OCI-LY7 (cell line): ENCODE data around the gene SLC6A19. TPM values are rescaled to one million over a fixed set of nuclear protein-coding genes. Genes with fewer than 3 reads are reported as not detected.

Experiments used
- BruUV-seq: library from RNA; stranded (reverse); fragments of 400-500 nt; replicated peaks from 2 replicates; lab custom pipeline; 2021; lab: Mats Ljungman, UMichigan
- CTCF ChIA-PET: fragments of 300-600 bp; sonication (Branson Sonifier 250); formaldehyde crosslinking; loops from one replicate; lab custom pipeline; 2022; ENCODE audit warnings: antibody characterized with exemption; ENCODE audit not compliant: unreplicated experiment; lab: Charles Lee
- POLR2A ChIA-PET: fragments of 300-600 bp; sonication (Branson Sonifier 250); formaldehyde crosslinking; loops from one replicate; lab custom pipeline; 2022; ENCODE audit warnings: antibody characterized with exemption; lab: Charles Lee
- DNase-seq: peaks from one replicate; pipeline ENCODE4 v3.0.0-alpha.2; 2015; ENCODE audit warnings: low spot score
- H2AFZ ChIP-seq: fragments of 200-600 bp; sonication (generic), shearing (Covaris generic); 2 replicates; pipeline ENCODE4 v1.6.1; 2014; ENCODE audit warnings: mild to moderate bottlenecking, antibody characterized with exemption, low read length, moderate library complexity
- H3K27ac ChIP-seq: fragments of 200-600 bp; sonication (generic); 2 replicates; pipeline ENCODE4 v1.5.1; 2014; ENCODE audit warnings: mixed run types, low read depth, mild to moderate bottlenecking, moderate library complexity, low read length, inconsistent platforms; ENCODE audit not compliant: poor library complexity, severe bottlenecking
- H3K36me3 ChIP-seq: fragments of 200-600 bp; sonication (generic); 2 replicates; pipeline ENCODE4 v1.6.1; 2014; ENCODE audit warnings: mild to moderate bottlenecking, antibody characterized with exemption, low read length, moderate library complexity, mixed read lengths; ENCODE audit not compliant: insufficient read depth
- H3K4me1 ChIP-seq: fragments of 200-600 bp; sonication (generic); 2 replicates; pipeline ENCODE4 v1.5.1; 2014; ENCODE audit warnings: mild to moderate bottlenecking, low read length; ENCODE audit not compliant: insufficient read depth, poor library complexity, severe bottlenecking
- H3K4me2 ChIP-seq: fragments of 200-600 bp; sonication (generic); 2 replicates; pipeline ENCODE4 v1.6.1; 2014; ENCODE audit warnings: mild to moderate bottlenecking, low read length
- H3K4me3 ChIP-seq: fragments of 200-600 bp; sonication (generic); 2 replicates; pipeline ENCODE4 v1.5.1; 2014; ENCODE audit warnings: mild to moderate bottlenecking, low read depth, low read length; ENCODE audit not compliant: poor library complexity, severe bottlenecking
- H3K79me2 ChIP-seq: fragments of 200-600 bp; sonication (generic); 2 replicates; pipeline ENCODE4 v1.6.1; 2016; ENCODE audit warnings: low read depth, mild to moderate bottlenecking, low read length, moderate library complexity, mixed read lengths; ENCODE audit not compliant: insufficient read depth
- H3K9me2 ChIP-seq: fragments of 200-600 bp; sonication (generic); 2 replicates; pipeline ENCODE4 v1.6.1; 2016; ENCODE audit warnings: mild to moderate bottlenecking, low read length, mixed read lengths; ENCODE audit not compliant: insufficient read depth
- H3K9me3 ChIP-seq: fragments of 200-600 bp; sonication (generic); 2 replicates; pipeline ENCODE4 v1.6.1; 2014; ENCODE audit warnings: mild to moderate bottlenecking, mixed run types, low read length, mixed read lengths
- H4K20me1 ChIP-seq: fragments of 200-600 bp; sonication (generic); 2 replicates; pipeline ENCODE4 v1.6.1; 2014; ENCODE audit warnings: mild to moderate bottlenecking, antibody characterized with exemption, low read length, moderate library complexity, mixed read lengths; ENCODE audit not compliant: insufficient read depth
- CTCF ChIP-seq: fragments of 200-600 bp; sonication (generic); conservative IDR thresholded peaks from 2 replicates; pipeline ENCODE4 v1.5.1; 2014; ENCODE audit warnings: mild to moderate bottlenecking, antibody characterized with exemption, low read length, moderate library complexity, mixed read lengths
- EZH2phosphoT487 ChIP-seq: fragments of 200-600 bp; sonication (generic); IDR thresholded peaks from 2 replicates; pipeline ENCODE4 v1.6.1; 2018; ENCODE audit warnings: low read depth, borderline replicate concordance, mild to moderate bottlenecking, mixed run types, antibody characterized with exemption, low read length, moderate library complexity, mixed read lengths
- intact Hi-C: fragments of 100-400 bp; cut with micrococcal nuclease; formaldehyde crosslinking; loops from one replicate; pipeline ENCODE4 v1.10.0; 2022; ENCODE audit not compliant: unreplicated experiment
- total RNA-seq, 2 experiments: library from RNA; depleted of rRNA in 1 of 2; stranded (reverse); fragments of >200 nt in 1 of 2; shearing (Covaris generic) in 1 of 2; gene quantifications; 2 replicates each; pipeline ENCODE4 v1.2.3, GENCODE V29; 2014 to 2022

SLC6A19 gene
- total RNA-seq, 2 experiments from 2014 or later, result not detected

GRCh38 chr5:1215320-1216096 is 14.1 kb downstream of the SLC6A19 start:
- CTCF ChIA-PET, result no interaction called here
- no peaks in the 10 kb centered on the region for H3K4me1 ChIP-seq
- intact Hi-C loops, result no loop called here
- no peak for DNase-seq
- H3K4me3 ChIP-seq, result no peak overlapping the region
- H3K9me2 ChIP-seq, result no peaks in the 10 kb centered on the region
- POLR2A ChIA-PET, result no interaction called here
- H3K9me3 ChIP-seq, result no peaks in the 10 kb centered on the region
- no peaks in the 10 kb centered on the region for H3K79me2 ChIP-seq
- H3K4me2 ChIP-seq, result no peak overlapping the region
- H4K20me1 ChIP-seq, result no peaks in the 10 kb centered on the region
- no TSS peak for BruUV-seq
- no peak for TF ChIP-seq EZH2phosphoT487
- TF ChIP-seq CTCF, result no peak
- no peak overlapping the region for H2AFZ ChIP-seq
- H3K27ac ChIP-seq, result no peak overlapping the region
- H3K36me3 ChIP-seq, result no peaks in the 10 kb centered on the region

- no peaks in the 10 kb centered on the region for H4K20me1 ChIP-seq
- no peaks in the 10 kb centered on the region for H3K9me2 ChIP-seq
- no peak overlapping the region for H3K27ac ChIP-seq
- H2AFZ ChIP-seq, result no peak overlapping the region
- H3K36me3 ChIP-seq, result no peaks in the 10 kb centered on the region
- TF ChIP-seq CTCF (no peak), EZH2phosphoT487 (no peak)
- no peak overlapping the region for H3K4me2 ChIP-seq
- ChIA-PET CTCF (no interaction called here), POLR2A (no interaction called here)
- DNase-seq, result no peak
- H3K4me3 ChIP-seq, result no peak overlapping the region
- no peaks in the 10 kb centered on the region for H3K4me1 ChIP-seq
- H3K79me2 ChIP-seq, result no peaks in the 10 kb centered on the region
- intact Hi-C loops, result no loop called here
- no TSS peak for BruUV-seq
- no peaks in the 10 kb centered on the region for H3K9me3 ChIP-seq
These were observed 15.0 kb downstream of the SLC6A19 start for GRCh38 chr5:1216211-1216917.

GRCh38 chr5:1216918-1217295 is 15.5 kb downstream of the SLC6A19 start:
- Histone ChIP-seq H3K4me1 (no peaks in the 10 kb centered on the region), H4K20me1 (no peaks in the 10 kb centered on the region), H3K27ac (no peak overlapping the region), H3K9me2 (no peaks in the 10 kb centered on the region), H3K4me3 (no peak overlapping the region), H3K36me3 (no peaks in the 10 kb centered on the region), H3K9me3 (no peaks in the 10 kb centered on the region), H3K79me2 (no peaks in the 10 kb centered on the region), H2AFZ (no peak overlapping the region), H3K4me2 (no peak overlapping the region)
- POLR2A ChIA-PET, result no interaction called here
- intact Hi-C loops, result no loop called here
- BruUV-seq, result no TSS peak
- no peak for DNase-seq
- CTCF ChIA-PET, result no interaction called here
- TF ChIP-seq EZH2phosphoT487, result no peak
- TF ChIP-seq CTCF, result no peak
